ENCODE results near the gene FILIP1L.

The FILIP1L gene

DNA sequence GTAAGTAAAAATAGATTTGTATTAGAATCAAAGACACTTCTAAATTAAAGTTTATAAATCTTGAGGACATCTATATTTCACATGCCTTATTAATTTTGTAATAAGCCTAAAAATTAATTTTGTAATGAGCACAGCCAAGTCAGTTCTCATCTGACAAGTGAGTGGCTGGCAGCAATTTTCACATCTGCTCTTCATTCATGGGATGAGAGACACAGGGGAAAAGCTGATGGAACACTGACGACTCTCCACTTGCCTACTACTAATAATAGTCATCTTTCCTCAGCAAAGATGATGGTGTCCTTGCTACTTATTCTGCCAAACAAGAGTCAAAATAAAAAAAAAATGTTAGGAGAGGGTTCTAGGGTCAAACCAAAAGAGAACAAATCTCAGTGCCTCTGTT is 311.0 kb downstream of the FILIP1L start:
- DNase-seq (ENCODE audit: low read depth in 2 of 2): no peak

DNA sequence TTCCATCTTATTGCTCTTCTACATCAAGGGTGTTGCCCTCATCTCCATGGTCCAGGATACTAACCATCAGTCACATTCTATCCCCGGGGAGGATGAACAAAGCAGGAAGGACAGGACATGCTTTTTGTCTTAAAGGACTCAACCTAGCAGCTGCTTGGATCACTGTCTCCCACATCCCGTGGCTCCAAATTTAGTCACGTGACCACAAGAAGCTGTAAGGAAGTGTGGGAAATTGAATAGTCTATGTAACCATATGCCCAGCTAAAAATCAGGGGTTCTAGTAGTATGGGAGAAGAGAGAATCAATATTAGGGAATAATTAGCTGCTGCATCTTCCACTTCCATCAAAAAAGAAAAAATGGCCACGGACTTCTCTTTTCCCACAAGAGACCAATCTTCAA is 314.9 kb downstream of the FILIP1L start:
- no peak for DNase-seq (ENCODE audit: low read depth in 2 of 2)

DNA sequence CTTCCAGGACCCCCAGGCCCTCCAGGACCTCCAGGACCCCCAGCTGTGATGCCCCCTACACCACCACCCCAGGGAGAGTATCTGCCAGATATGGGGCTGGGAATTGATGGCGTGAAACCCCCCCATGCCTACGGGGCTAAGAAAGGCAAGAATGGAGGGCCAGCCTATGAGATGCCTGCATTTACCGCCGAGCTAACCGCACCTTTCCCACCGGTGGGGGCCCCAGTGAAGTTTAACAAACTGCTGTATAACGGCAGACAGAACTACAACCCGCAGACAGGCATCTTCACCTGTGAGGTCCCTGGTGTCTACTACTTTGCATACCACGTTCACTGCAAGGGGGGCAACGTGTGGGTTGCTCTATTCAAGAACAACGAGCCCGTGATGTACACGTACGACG is 318.7 kb downstream of the FILIP1L start:
- no peak for DNase-seq (ENCODE audit: low read depth in 2 of 2)

DNA sequence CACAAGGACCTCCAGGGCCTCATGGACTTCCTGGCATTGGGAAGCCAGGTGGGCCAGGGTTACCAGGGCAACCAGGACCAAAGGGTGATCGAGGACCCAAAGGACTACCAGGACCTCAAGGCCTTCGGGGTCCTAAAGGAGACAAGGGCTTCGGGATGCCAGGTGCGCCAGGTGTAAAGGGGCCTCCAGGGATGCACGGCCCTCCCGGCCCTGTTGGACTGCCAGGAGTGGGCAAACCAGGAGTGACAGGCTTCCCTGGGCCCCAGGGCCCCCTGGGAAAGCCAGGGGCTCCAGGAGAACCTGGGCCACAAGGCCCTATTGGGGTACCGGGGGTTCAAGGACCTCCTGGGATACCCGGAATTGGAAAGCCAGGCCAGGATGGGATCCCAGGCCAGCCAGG is 319.8 kb downstream of the FILIP1L start:
- DNase-seq (ENCODE audit: low read depth in 2 of 2): no peak

DNA sequence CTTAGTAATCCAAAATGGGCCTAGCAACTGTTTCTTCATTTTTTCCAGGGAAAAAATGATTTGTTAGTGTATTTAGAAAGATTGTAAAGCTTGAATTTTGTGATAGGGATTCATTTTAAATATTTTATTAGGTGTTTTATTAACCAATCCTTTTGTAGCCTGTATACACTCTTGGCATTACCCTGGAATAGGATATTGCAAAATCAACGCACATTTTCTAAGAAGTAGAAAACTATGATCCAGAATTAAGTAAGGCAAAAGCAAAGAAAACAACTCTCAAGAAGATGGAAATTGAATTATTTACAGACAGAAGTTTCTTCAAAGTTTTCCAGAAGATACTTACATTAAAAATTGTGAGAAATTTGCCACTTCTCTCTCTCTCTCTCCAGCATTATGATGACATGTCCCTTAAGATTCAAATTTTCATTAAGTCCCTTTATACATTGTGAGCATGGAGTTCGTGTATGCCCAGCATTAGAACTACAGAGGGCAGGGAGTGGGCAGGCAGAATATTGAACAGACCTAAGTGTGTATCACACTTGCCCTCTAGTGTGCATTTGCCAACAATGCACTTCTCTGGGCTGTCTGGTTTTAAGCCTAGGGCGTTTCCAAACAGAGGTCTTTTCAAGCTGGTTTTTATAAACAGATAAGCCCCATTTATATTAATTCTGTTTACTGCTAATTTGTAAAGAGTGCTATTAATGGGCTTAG is 325.1 kb downstream of the FILIP1L start:
- no peak for DNase-seq (ENCODE audit: low read depth in 2 of 2)

All from stimulated activated CD4-positive, alpha-beta T cell treated with anti-CD3 and anti-CD28 coated beads, Interleukin-15, amount 100 ng/mL, for 48 hours (primary cell).